Right atrium auricular region (tissue), 2 donors: ENCODE measurements around the gene SLC25A21. TPM values are rescaled to one million over a fixed set of nuclear protein-coding genes. Genes with fewer than 3 reads are reported as not detected.
A peak's percentile ranks its signal among the peaks of the same experiment; 100 is the strongest.

Experiments used
- DNase-seq: peaks from one replicate; pipeline ENCODE4 v3.0.0-alpha.2; 2019; ENCODE audit warnings: low spot score
- H3K27ac ChIP-seq, 2 donors: fragments of 200-600 bp; sonication (generic); 1 replicate in 1 of 2; 2 replicates in 1 of 2; pipeline ENCODE4 v1.5.1; 2016 to 2019
- H3K27me3 ChIP-seq, 2 donors: fragments of 200-600 bp; sonication (generic); one replicate each; pipeline versions ENCODE4 v1.5.1 to v1.6.0; 2017 to 2019
- H3K36me3 ChIP-seq: fragments of 200-600 bp; sonication (generic); one replicate; pipeline ENCODE4 v1.5.1; 2016
- H3K4me1 ChIP-seq, 2 donors: fragments of 200-600 bp; sonication (generic); one replicate each; pipeline versions ENCODE4 v1.5.1 to v1.6.0; 2017 to 2019
- H3K4me3 ChIP-seq, 2 donors: fragments of 200-600 bp; sonication (generic); 1 replicate in 1 of 2; 2 replicates in 1 of 2; pipeline ENCODE4 v1.5.1; 2017 to 2019; ENCODE audit warnings: mild to moderate bottlenecking in 1 of 2, moderate library complexity in 1 of 2
- H3K9me3 ChIP-seq, 2 donors: fragments of 200-600 bp; sonication (generic); one replicate each; pipeline ENCODE4 v1.5.1; 2019
- CTCF ChIP-seq, 2 donors: fragments of 200-600 bp; sonication (generic); IDR thresholded peaks; one replicate each; pipeline ENCODE4 v1.5.1; 2019; ENCODE audit warnings: antibody characterized with exemption in 2 of 2
- total RNA-seq, 2 donors: library from RNA; depleted of rRNA; stranded (reverse); fragments of >200 nt; gene quantifications; one replicate each; pipeline ENCODE4 v1.1.0, GENCODE V29; 2016

The SLC25A21 gene
- total RNA-seq, 2 donors from 2014 or later: 0.55 to 0.93 TPM

DNA sequence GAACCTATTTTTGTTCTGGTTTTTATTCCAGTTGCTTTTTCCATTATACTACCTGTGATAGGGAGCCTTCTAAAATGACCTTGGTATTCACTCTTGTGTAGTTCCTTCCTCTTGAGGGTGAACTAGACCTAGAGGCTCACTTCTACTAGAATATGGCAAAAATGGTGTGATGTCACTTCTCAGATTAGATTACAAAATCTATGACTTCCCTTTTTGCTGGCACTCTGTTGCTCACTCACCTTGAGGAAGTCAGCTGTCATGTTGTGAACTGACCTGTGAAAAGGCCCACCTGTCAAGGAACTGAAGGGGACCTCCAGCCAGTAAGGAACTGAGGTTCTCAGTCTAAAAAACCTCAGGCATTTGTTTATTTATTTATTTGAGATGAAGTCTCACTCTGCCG, 31.0 kb upstream of the SLC25A21 start:
- Histone ChIP-seq H3K4me1 (no peaks in the 10 kb centered on the region), H3K9me3 (no peaks in the 10 kb centered on the region), H3K27me3 (no peaks in the 10 kb centered on the region), H3K36me3 (no peaks in the 10 kb centered on the region), H3K27ac (no peak overlapping the region), H3K4me3 (no peak overlapping the region)
- DNase-seq: no peak
- TF ChIP-seq CTCF (IDR thresholded peaks at IDR 0.05): no peak

DNA sequence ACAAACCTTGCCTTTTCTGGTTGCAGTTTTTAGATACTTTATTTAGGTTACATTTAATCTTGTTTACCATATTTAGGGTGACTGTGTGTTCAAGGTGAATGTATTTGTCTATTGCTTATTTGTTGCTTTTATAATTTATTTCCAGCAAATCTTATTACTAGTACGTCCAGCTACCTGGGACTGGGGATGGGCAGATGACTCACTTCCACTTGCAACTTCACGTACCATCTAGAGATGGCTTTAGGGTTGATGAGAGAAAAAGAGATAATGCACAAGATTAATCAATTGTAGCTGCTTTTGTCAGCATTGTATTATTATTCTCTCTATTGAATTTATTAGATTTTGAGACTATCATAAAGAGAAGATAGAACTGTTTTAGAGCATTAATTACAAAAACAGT, 30.4 kb upstream of the SLC25A21 start:
- no peak for TF ChIP-seq CTCF (IDR thresholded peaks at IDR 0.05)

DNA sequence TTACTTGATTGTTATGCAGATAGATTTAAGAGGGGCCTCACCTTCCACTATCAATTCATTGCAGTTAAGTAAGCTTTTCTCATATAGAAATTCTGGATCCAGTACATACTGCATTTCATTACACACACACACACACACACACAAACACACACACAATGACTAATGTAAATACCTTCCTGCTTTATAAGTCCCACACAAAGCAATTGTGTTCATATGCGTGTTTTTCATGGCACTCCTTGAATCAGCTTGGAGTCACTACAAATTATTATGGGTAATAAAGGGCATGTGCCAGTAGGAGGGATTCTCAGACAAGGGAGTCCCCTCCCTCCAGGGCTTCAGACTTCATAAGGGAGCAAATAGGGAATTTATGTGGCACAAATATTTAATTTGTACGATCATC, 29.9 kb upstream of the SLC25A21 start:
- no peak for TF ChIP-seq CTCF (IDR thresholded peaks at IDR 0.05)
- H3K4me3 ChIP-seq: no peak overlapping the region
- H3K4me1 ChIP-seq: no peaks in the 10 kb centered on the region

More for the DNA sequence above, 30.4 kb upstream of the SLC25A21 start:
- no peaks in the 10 kb centered on the region for H3K27me3 ChIP-seq
- no peak overlapping the region for H3K4me3 ChIP-seq
- no peaks in the 10 kb centered on the region for H3K4me1 ChIP-seq
- DNase-seq: no peak
- H3K36me3 ChIP-seq: no peaks in the 10 kb centered on the region
- no peaks in the 10 kb centered on the region for H3K9me3 ChIP-seq
- no peak overlapping the region for H3K27ac ChIP-seq

DNA sequence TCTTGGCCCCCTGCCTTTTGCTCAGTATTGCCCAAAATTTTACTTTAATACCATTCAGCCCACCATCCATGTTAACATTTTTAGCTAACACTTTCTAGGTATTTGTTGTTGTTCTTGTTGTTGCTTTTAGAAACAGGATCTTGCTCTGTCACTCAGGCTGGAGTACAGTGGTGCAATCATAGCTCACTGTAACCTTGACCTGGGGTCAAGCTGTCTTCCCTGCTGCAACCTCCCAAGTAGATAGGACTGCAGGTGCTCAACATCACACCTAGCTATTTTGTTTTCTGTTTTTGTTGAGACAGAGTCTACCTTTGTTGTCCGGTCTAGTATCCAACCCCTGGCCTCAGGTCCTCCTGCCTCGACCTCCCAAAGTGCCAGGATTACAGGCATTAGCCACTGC, 29.3 kb upstream of the SLC25A21 start:
- Histone ChIP-seq H3K4me3 (no peak overlapping the region), H3K9me3 (no peaks in the 10 kb centered on the region), H3K27ac (no peak overlapping the region), H3K36me3 (no peaks in the 10 kb centered on the region), H3K27me3 (no peaks in the 10 kb centered on the region), H3K4me1 (no peaks in the 10 kb centered on the region)
- no peak for TF ChIP-seq CTCF (IDR thresholded peaks at IDR 0.05)
- no peak for DNase-seq

More for the DNA sequence above, 29.9 kb upstream of the SLC25A21 start:
- DNase-seq: no peak
- Histone ChIP-seq H3K27me3 (no peaks in the 10 kb centered on the region), H3K9me3 (no peaks in the 10 kb centered on the region), H3K27ac (no peak overlapping the region), H3K36me3 (no peaks in the 10 kb centered on the region)

DNA sequence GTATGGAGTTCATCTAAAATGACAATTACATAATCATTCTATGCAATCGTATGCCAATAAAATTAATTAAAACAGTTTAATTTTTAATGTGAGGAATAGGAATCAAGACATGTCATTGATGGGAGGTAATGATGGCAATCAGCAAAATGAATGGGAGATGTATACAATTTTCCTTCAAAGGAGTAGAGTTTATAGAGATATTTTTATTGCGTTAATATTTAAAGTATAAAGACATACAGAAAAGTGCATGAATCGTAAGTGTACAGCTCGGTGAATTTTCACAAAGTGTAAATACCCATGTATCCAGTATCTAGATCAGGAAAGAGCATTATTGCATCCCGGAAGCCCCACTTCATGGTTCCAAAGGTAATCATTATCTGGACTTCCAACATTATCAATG, 26.5 kb upstream of the SLC25A21 start:
- H3K27me3 ChIP-seq: no peaks in the 10 kb centered on the region
- H3K9me3 ChIP-seq: no peaks in the 10 kb centered on the region
- no peaks in the 10 kb centered on the region for H3K4me1 ChIP-seq
- no peak overlapping the region for H3K4me3 ChIP-seq
- H3K27ac ChIP-seq: no peak overlapping the region
- no peaks in the 10 kb centered on the region for H3K36me3 ChIP-seq
- TF ChIP-seq CTCF (IDR thresholded peaks at IDR 0.05): no peak
- DNase-seq: no peak

DNA sequence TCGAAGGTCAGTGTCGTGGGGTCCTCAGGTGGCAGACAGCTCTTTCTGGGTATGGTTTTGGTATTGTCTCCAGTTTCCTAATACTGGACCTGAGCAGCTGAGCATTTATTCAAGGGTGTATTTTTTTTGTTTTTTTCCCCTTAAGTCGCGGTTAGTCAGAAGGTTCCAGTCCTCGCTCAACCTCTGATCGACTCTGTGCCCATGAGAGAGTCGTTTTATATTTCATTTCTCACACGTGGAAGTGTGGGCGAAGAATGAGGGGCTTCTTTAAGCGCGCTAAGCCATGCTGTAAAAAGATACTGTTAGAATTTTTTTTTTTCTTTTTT, 25.8 kb upstream of the SLC25A21 start:
- H3K27me3 ChIP-seq: no peaks in the 10 kb centered on the region
- DNase-seq: no peak
- H3K36me3 ChIP-seq: no peaks in the 10 kb centered on the region
- H3K27ac ChIP-seq: peak overlapping the region; percentile 88 to 90
- H3K4me1 ChIP-seq: no peaks in the 10 kb centered on the region
- H3K9me3 ChIP-seq: no peaks in the 10 kb centered on the region
- peak overlapping the region; percentile 47 to 61 for H3K4me3 ChIP-seq
- peak in 1 of 2 donors; percentile 0 for TF ChIP-seq CTCF (IDR thresholded peaks at IDR 0.05)
